ENCODE measurements around the gene LRCOL1.

GRCh38 chr12:132614029-132614428 lies 3.6 kb upstream of the LRCOL1 start:
- TF ChIP-seq CTCF (IDR thresholded peaks at IDR 0.05 in 4 of 5, conservative IDR thresholded peaks at IDR 0.05 in 1 of 5), result no peak
- TF ChIP-seq POLR2A (IDR thresholded peaks at IDR 0.05), result no peak

All from gastrocnemius medialis (tissue), 4 donors.